Measurements from ENCODE around the gene SYNM.
A peak's percentile ranks its signal among the peaks of the same experiment; 100 is the strongest.

Gene SYNM

GRCh38 chr15:99131441-99132023, 26.7 kb downstream of the SYNM start:
- no peak for DNase-seq (ENCODE audit: low spot score)
- H3K36me3 Mint-ChIP-seq (ENCODE audit: low read depth) = no peaks in the 10 kb centered on the region
- H3K27ac Mint-ChIP-seq = no peak overlapping the region
- H3K4me1 Mint-ChIP-seq (ENCODE audit: low read depth) = no peaks in the 10 kb centered on the region
- no peaks in the 10 kb centered on the region for H3K9me3 Mint-ChIP-seq
- H3K4me3 Mint-ChIP-seq = no peak overlapping the region
- no peaks in the 10 kb centered on the region for H3K27me3 Mint-ChIP-seq (ENCODE audit: low read depth)

GRCh38 chr15:99132122-99132521, 27.2 kb downstream of the SYNM start:
- Mint-ChIP-seq H3K4me1 (ENCODE audit: low read depth) (no peaks in the 10 kb centered on the region), H3K27me3 (ENCODE audit: low read depth) (no peaks in the 10 kb centered on the region), H3K36me3 (ENCODE audit: low read depth) (no peaks in the 10 kb centered on the region), H3K4me3 (no peak overlapping the region), H3K27ac (no peak overlapping the region), H3K9me3 (no peaks in the 10 kb centered on the region)
- DNase-seq (ENCODE audit: low spot score) = no peak

GRCh38 chr15:99132634-99133287, 27.9 kb downstream of the SYNM start:
- no peak for DNase-seq (ENCODE audit: low spot score)
- Mint-ChIP-seq H3K4me3 (no peak overlapping the region), H3K27ac (no peak overlapping the region), H3K36me3 (ENCODE audit: low read depth) (no peaks in the 10 kb centered on the region), H3K27me3 (ENCODE audit: low read depth) (no peaks in the 10 kb centered on the region), H3K4me1 (ENCODE audit: low read depth) (no peaks in the 10 kb centered on the region), H3K9me3 (no peaks in the 10 kb centered on the region)

- H3K9me3 Mint-ChIP-seq = no peaks in the 10 kb centered on the region
- DNase-seq (ENCODE audit: low spot score) = no peak
- H3K4me3 Mint-ChIP-seq = no peak overlapping the region
- H3K27ac Mint-ChIP-seq = no peak overlapping the region
- no peaks in the 10 kb centered on the region for H3K4me1 Mint-ChIP-seq (ENCODE audit: low read depth)
- no peaks in the 10 kb centered on the region for H3K27me3 Mint-ChIP-seq (ENCODE audit: low read depth)
- H3K36me3 Mint-ChIP-seq (ENCODE audit: low read depth) = no peaks in the 10 kb centered on the region
Observed at GRCh38 chr15:99134317-99134821, 29.5 kb downstream of the SYNM start.

- Mint-ChIP-seq H3K4me1 (ENCODE audit: low read depth) (no peaks in the 10 kb centered on the region), H3K9me3 (no peaks in the 10 kb centered on the region), H3K36me3 (ENCODE audit: low read depth) (no peaks in the 10 kb centered on the region), H3K4me3 (no peak overlapping the region), H3K27ac (no peak overlapping the region), H3K27me3 (ENCODE audit: low read depth) (no peaks in the 10 kb centered on the region)
- peak; percentile 16 for DNase-seq (ENCODE audit: low spot score)
Observed at GRCh38 chr15:99135194-99135593, 30.3 kb downstream of the SYNM start.

- Mint-ChIP-seq H3K9me3 (no peaks in the 10 kb centered on the region), H3K36me3 (ENCODE audit: low read depth) (no peaks in the 10 kb centered on the region), H3K4me3 (no peak overlapping the region), H3K27me3 (ENCODE audit: low read depth) (no peaks in the 10 kb centered on the region), H3K4me1 (ENCODE audit: low read depth) (no peaks in the 10 kb centered on the region), H3K27ac (no peak overlapping the region)
- no peak for DNase-seq (ENCODE audit: low spot score)
Observed at GRCh38 chr15:99137111-99137546, 32.2 kb downstream of the SYNM start.

GRCh38 chr15:99137877-99138276, 33.0 kb downstream of the SYNM start:
- no peaks in the 10 kb centered on the region for H3K9me3 Mint-ChIP-seq

GRCh38 chr15:99138491-99138982, 33.7 kb downstream of the SYNM start:
- H3K4me1 Mint-ChIP-seq (ENCODE audit: low read depth) = no peaks in the 10 kb centered on the region
- no peaks in the 10 kb centered on the region for H3K9me3 Mint-ChIP-seq
- H3K27ac Mint-ChIP-seq = no peak overlapping the region
- H3K36me3 Mint-ChIP-seq (ENCODE audit: low read depth) = no peaks in the 10 kb centered on the region
- H3K4me3 Mint-ChIP-seq = no peak overlapping the region
- no peak for DNase-seq (ENCODE audit: low spot score)
- no peaks in the 10 kb centered on the region for H3K27me3 Mint-ChIP-seq (ENCODE audit: low read depth)

More at GRCh38 chr15:99137877-99138276, 33.0 kb downstream of the SYNM start:
- DNase-seq (ENCODE audit: low spot score) = no peak
- Mint-ChIP-seq H3K27ac (no peak overlapping the region), H3K4me1 (ENCODE audit: low read depth) (no peaks in the 10 kb centered on the region), H3K27me3 (ENCODE audit: low read depth) (no peaks in the 10 kb centered on the region), H3K4me3 (no peak overlapping the region), H3K36me3 (ENCODE audit: low read depth) (no peaks in the 10 kb centered on the region)

- H3K27ac Mint-ChIP-seq = no peak overlapping the region
- H3K36me3 Mint-ChIP-seq (ENCODE audit: low read depth) = no peaks in the 10 kb centered on the region
- no peaks in the 10 kb centered on the region for H3K9me3 Mint-ChIP-seq
- no peak overlapping the region for H3K4me3 Mint-ChIP-seq
- H3K4me1 Mint-ChIP-seq (ENCODE audit: low read depth) = no peaks in the 10 kb centered on the region
- no peak for DNase-seq (ENCODE audit: low spot score)
- no peaks in the 10 kb centered on the region for H3K27me3 Mint-ChIP-seq (ENCODE audit: low read depth)
Observed at GRCh38 chr15:99139276-99139675, 34.4 kb downstream of the SYNM start.

- Mint-ChIP-seq H3K9me3 (no peaks in the 10 kb centered on the region), H3K4me3 (no peak overlapping the region), H3K36me3 (ENCODE audit: low read depth) (no peaks in the 10 kb centered on the region), H3K27ac (no peak overlapping the region), H3K27me3 (ENCODE audit: low read depth) (no peaks in the 10 kb centered on the region), H3K4me1 (ENCODE audit: low read depth) (no peaks in the 10 kb centered on the region)
- no peak for DNase-seq (ENCODE audit: low spot score)
Observed at GRCh38 chr15:99140590-99140989, 35.7 kb downstream of the SYNM start.

GRCh38 chr15:99141943-99142342, 37.1 kb downstream of the SYNM start:
- H3K4me1 Mint-ChIP-seq (ENCODE audit: low read depth) = no peaks in the 10 kb centered on the region
- no peaks in the 10 kb centered on the region for H3K36me3 Mint-ChIP-seq (ENCODE audit: low read depth)
- no peak overlapping the region for H3K27ac Mint-ChIP-seq
- no peaks in the 10 kb centered on the region for H3K9me3 Mint-ChIP-seq
- no peak overlapping the region for H3K4me3 Mint-ChIP-seq
- H3K27me3 Mint-ChIP-seq (ENCODE audit: low read depth) = no peaks in the 10 kb centered on the region
- DNase-seq (ENCODE audit: low spot score) = no peak

- Mint-ChIP-seq H3K36me3 (ENCODE audit: low read depth) (no peaks in the 10 kb centered on the region), H3K27me3 (ENCODE audit: low read depth) (no peaks in the 10 kb centered on the region), H3K4me1 (ENCODE audit: low read depth) (no peaks in the 10 kb centered on the region)
Observed at GRCh38 chr15:99142562-99142961, 37.7 kb downstream of the SYNM start.

GRCh38 chr15:99143242-99143641, 38.4 kb downstream of the SYNM start:
- H3K9me3 Mint-ChIP-seq = no peaks in the 10 kb centered on the region
- no peaks in the 10 kb centered on the region for H3K4me1 Mint-ChIP-seq (ENCODE audit: low read depth)
- H3K4me3 Mint-ChIP-seq = no peak overlapping the region
- H3K27me3 Mint-ChIP-seq (ENCODE audit: low read depth) = no peaks in the 10 kb centered on the region
- no peak for DNase-seq (ENCODE audit: low spot score)
- no peaks in the 10 kb centered on the region for H3K36me3 Mint-ChIP-seq (ENCODE audit: low read depth)
- H3K27ac Mint-ChIP-seq = no peak overlapping the region

More at GRCh38 chr15:99142562-99142961, 37.7 kb downstream of the SYNM start:
- no peak overlapping the region for H3K4me3 Mint-ChIP-seq
- no peaks in the 10 kb centered on the region for H3K9me3 Mint-ChIP-seq
- no peak overlapping the region for H3K27ac Mint-ChIP-seq
- DNase-seq (ENCODE audit: low spot score) = no peak

GRCh38 chr15:99143655-99144610, 39.1 kb downstream of the SYNM start:
- Mint-ChIP-seq H3K36me3 (ENCODE audit: low read depth) (no peaks in the 10 kb centered on the region), H3K27ac (no peak overlapping the region), H3K4me1 (ENCODE audit: low read depth) (no peaks in the 10 kb centered on the region), H3K27me3 (ENCODE audit: low read depth) (no peaks in the 10 kb centered on the region), H3K4me3 (no peak overlapping the region), H3K9me3 (no peaks in the 10 kb centered on the region)
- no peak for DNase-seq (ENCODE audit: low spot score)

All from T-helper 2 cell treated with Interferon-gamma antibody and Interleukin-4, amounts not matched to agents 5 μg/mL and 100 μg/mL, for 36 hours (primary cell).